GM18505 (cell line): Measurements from ENCODE around the gene CTIF.

Experiments used
- ATAC-seq: cut with Tn5 transposase; IDR thresholded peaks from one replicate; pipeline ENCODE4 v1.9.1; 2021; ENCODE audit not compliant: unreplicated experiment
- POLR2A ChIP-seq: IDR thresholded peaks from 4 replicates; pipeline ENCODE4 v1.6.1; 2011; ENCODE audit warnings: borderline replicate concordance; ENCODE audit not compliant: insufficient read depth, insufficient read length; ENCODE audit errors: extremely low read depth

Gene CTIF

DNA sequence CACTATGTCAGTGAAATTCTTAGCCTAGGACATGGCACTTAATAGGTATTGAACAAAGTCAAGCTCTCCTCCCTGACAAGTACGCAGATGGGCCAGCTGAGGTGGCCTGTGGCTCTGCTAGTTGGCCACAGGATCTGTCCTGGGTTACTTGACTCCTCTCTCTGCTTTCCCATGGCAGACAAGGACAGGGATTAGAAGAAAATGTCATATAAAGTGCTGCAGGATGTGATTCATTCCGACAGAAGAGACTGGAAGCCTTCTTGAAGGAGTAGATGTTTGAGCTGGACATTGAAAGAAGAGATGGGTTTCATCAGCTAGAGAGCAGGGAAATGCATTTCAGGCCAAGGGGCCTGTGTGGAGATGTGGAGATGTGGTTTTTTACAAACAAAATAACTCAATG, 365.3 kb downstream of the CTIF start:
- no peak for TF ChIP-seq POLR2A
- ATAC-seq = no peak

DNA sequence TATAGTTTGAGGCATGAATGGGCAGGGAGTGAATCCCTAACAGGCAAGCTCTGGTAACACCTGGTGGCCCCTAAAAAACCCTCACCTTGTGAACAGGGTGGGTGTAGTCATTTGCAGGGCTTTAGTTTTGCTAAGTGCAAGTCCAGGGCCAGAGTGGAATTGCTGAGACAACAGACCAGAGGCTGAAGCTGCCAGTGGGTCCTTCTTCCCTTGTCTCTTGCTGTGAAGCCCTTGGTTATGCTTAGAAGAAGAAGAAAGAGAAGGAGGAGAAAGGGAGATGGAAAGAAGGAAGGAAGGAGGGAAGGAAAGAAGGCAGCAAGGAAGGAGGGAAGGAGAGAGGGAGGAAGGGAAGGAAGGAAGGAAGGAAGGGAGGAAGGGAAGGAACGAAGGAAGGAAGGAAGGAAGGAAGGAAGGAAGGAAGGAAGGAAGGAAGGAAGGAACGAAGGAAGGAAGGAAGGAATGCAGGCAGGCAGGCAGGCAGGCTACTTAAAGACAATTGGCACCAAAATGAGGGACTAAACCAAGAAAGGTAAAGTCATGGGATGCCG, 366.1 kb downstream of the CTIF start:
- ATAC-seq = no peak
- no peak for TF ChIP-seq POLR2A

DNA sequence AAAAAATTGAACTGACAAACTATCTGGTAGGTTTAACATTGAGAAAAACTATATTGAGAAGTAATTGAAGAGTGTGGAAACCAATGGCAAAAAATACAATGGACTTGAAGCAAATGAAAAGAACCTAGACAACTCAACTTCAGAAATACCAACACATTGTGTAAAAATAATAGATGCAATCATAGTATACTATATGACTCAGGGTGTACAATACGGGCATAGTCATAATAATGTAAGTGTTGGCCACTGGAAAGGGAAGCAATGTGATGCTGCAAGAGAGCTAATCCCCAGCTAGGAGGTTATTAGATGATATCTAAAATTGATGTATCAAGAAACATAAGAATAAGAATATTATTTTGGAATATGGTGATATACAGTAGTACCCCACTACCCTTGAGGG, 366.7 kb downstream of the CTIF start:
- no peak for ATAC-seq
- no peak for TF ChIP-seq POLR2A

DNA sequence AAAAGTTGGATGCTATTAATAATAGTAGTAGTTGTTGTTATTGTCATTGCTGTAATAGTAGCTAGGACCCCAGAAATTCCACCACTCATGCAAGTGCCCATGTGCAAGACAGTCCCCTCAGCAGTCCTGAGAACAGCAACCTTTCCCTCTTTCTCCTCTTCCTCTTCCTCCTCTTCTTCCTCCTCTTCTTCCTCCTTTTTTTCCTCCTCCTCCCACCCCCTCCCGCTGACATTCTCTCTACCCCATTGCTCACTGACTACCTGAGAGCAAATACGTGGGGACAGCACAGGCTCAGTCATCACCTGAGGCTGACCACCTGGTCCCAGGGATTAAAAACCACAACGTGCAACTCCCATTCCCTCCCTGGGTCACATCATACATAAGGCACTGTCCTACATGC, 370.1 kb downstream of the CTIF start:
- no peak for TF ChIP-seq POLR2A
- no peak for ATAC-seq

DNA sequence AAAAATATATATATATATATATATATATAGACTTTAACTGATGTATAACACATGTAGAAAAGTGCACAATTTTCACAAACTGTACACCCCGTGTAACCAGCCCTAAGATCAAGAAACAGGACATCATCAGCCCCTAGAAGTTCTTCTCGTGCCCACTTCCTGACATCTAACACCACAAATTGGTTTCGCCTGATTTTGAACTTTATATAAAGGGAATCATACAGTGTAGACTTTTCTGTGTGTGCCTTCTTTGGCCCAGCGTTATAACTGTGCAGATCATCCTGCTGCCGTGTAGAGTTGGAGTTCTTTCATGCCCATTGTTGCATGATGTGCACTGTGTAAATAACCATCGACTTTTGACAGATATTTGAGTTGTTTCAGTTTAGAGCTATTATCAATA, 370.9 kb downstream of the CTIF start:
- TF ChIP-seq POLR2A = no peak
- no peak for ATAC-seq

DNA sequence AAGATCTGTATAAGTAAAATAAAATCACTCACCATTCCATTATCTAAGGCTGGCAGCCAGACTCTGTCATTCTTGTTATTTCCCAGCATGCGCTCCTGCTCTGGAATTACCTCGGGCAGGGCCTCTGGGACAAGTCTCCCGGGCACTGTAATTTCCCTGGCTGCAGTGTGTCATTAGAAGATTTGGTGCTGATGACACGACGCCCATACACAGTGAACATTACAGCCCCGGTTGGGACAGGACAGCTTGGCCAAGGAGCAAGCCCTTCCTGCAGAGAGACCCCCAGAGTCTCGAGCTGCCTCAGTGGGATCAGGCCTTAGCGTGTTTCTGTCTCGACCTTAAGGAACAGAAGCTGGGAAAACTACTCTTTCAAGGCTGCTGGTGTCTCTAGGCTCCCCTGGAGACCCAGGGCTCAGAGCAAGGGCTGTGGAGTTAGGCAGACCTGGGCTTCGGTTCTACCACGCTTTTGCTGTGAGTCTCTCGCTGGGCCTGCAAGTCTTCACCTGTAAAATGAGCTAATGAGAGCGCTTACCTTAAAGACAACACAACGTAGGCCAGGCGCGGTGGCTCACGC, 372.2 kb downstream of the CTIF start:
- TF ChIP-seq POLR2A = no peak
- ATAC-seq = no peak
